HEK293 (cell line): ENCODE data around the gene GALNTL6.

ENCODE experiments used
- BCL6B ChIP-seq: fragments of 450-650 bp; formaldehyde crosslinking; IDR thresholded peaks from 2 replicates; pipeline ENCODE4 v1.5.1; 2017; ENCODE audit warnings: missing biosample characterization, missing genetic modification characterization
- OSR2 ChIP-seq: fragments of 450-650 bp; formaldehyde crosslinking; IDR thresholded peaks from 2 replicates; pipeline ENCODE4 v1.5.1; 2016; ENCODE audit warnings: missing biosample characterization, missing genetic modification characterization
- REPIN1 ChIP-seq: fragments of 450-650 bp; formaldehyde crosslinking; IDR thresholded peaks from 2 replicates; pipeline ENCODE4 v1.5.1; 2017; ENCODE audit warnings: missing biosample characterization, missing genetic modification characterization, low read depth
- SCRT1 ChIP-seq: fragments of 450-650 bp; formaldehyde crosslinking; IDR thresholded peaks from 2 replicates; pipeline ENCODE4 v1.5.1; 2016; ENCODE audit warnings: missing biosample characterization, missing genetic modification characterization, borderline replicate concordance
- YY2 ChIP-seq: fragments of 450-650 bp; formaldehyde crosslinking; IDR thresholded peaks from 2 replicates; pipeline ENCODE4 v1.5.1; 2016; ENCODE audit warnings: missing biosample characterization, missing genetic modification characterization
- ZNF19 ChIP-seq: fragments of 450-650 bp; formaldehyde crosslinking; IDR thresholded peaks from 2 replicates; pipeline ENCODE4; 2016; ENCODE audit warnings: missing biosample characterization, missing genetic modification characterization, low read depth
- ZNF23 ChIP-seq: fragments of 450-650 bp; formaldehyde crosslinking; IDR thresholded peaks from 2 replicates; pipeline ENCODE4 v1.5.1; 2016; ENCODE audit warnings: missing biosample characterization, missing genetic modification characterization, borderline replicate concordance
- ZNF248 ChIP-seq: fragments of 450-650 bp; formaldehyde crosslinking; IDR thresholded peaks from 2 replicates; pipeline ENCODE4 v1.5.1; 2017; ENCODE audit warnings: missing biosample characterization, missing genetic modification characterization
- ZNF302 ChIP-seq: fragments of 450-650 bp; formaldehyde crosslinking; IDR thresholded peaks from 2 replicates; pipeline ENCODE4 v1.5.1; 2016; ENCODE audit warnings: missing biosample characterization, missing genetic modification characterization, low read depth
- ZNF398 ChIP-seq: fragments of 450-650 bp; formaldehyde crosslinking; IDR thresholded peaks from 2 replicates; pipeline ENCODE4 v1.5.1; 2017; ENCODE audit warnings: missing biosample characterization, missing genetic modification characterization
- ZNF426 ChIP-seq: fragments of 450-650 bp; formaldehyde crosslinking; IDR thresholded peaks from 2 replicates; pipeline ENCODE4 v1.5.1; 2017; ENCODE audit warnings: missing biosample characterization, missing genetic modification characterization, mild to moderate bottlenecking, inconsistent platforms, moderate library complexity
- ZNF610 ChIP-seq: fragments of 450-650 bp; formaldehyde crosslinking; IDR thresholded peaks from 2 replicates; pipeline ENCODE4 v1.5.1; 2016; ENCODE audit warnings: missing biosample characterization, missing genetic modification characterization, borderline replicate concordance
- ZNF623 ChIP-seq: fragments of 450-650 bp; formaldehyde crosslinking; IDR thresholded peaks from 2 replicates; pipeline ENCODE4 v1.5.1; 2016; ENCODE audit warnings: missing biosample characterization, missing genetic modification characterization
- ZNF624 ChIP-seq: fragments of 450-650 bp; formaldehyde crosslinking; IDR thresholded peaks from 2 replicates; pipeline ENCODE4 v1.5.1; 2017; ENCODE audit warnings: missing biosample characterization, missing genetic modification characterization
- ZNF76 ChIP-seq: fragments of 450-650 bp; formaldehyde crosslinking; IDR thresholded peaks from 2 replicates; pipeline ENCODE4; 2016; ENCODE audit warnings: low read depth, missing biosample characterization, missing genetic modification characterization, borderline replicate concordance
- ZNF837 ChIP-seq: fragments of 450-650 bp; formaldehyde crosslinking; IDR thresholded peaks from 2 replicates; pipeline ENCODE4 v1.5.1; 2016; ENCODE audit warnings: missing biosample characterization, missing genetic modification characterization
- ZNF843 ChIP-seq: fragments of 450-650 bp; formaldehyde crosslinking; IDR thresholded peaks from 2 replicates; pipeline ENCODE4 v1.5.1; 2016; ENCODE audit warnings: missing biosample characterization, missing genetic modification characterization
- ZSCAN16 ChIP-seq: fragments of 450-650 bp; formaldehyde crosslinking; IDR thresholded peaks from 2 replicates; pipeline ENCODE4 v1.5.1; 2016; ENCODE audit warnings: missing biosample characterization, missing genetic modification characterization
- TF ChIP-seq, protein P1 (sequence below): fragments of 450-650 bp; formaldehyde crosslinking; IDR thresholded peaks from 2 replicates; pipeline ENCODE4 v1.5.1; 2016; ENCODE audit warnings: missing biosample characterization, missing genetic modification characterization
- TF ChIP-seq, protein P2 (sequence below): fragments of 450-650 bp; formaldehyde crosslinking; IDR thresholded peaks from 2 replicates; pipeline ENCODE4 v1.5.1; 2016; ENCODE audit warnings: missing biosample characterization, missing genetic modification characterization
- TF ChIP-seq, protein P3 (sequence below): fragments of 450-650 bp; formaldehyde crosslinking; IDR thresholded peaks from 2 replicates; pipeline ENCODE4 v1.5.1; 2016; ENCODE audit warnings: missing biosample characterization, missing genetic modification characterization
- TF ChIP-seq, protein P4 (sequence below): fragments of 450-650 bp; IDR thresholded peaks from 2 replicates; pipeline ENCODE4 v1.5.1; 2018; ENCODE audit warnings: missing biosample characterization, mild to moderate bottlenecking, missing genetic modification characterization
- TF ChIP-seq, protein P5 (sequence below): fragments of 450-650 bp; formaldehyde crosslinking; conservative IDR thresholded peaks from 2 replicates; pipeline ENCODE4 v1.5.1; 2016; ENCODE audit warnings: low read depth, missing biosample characterization, missing genetic modification characterization

The GALNTL6 gene

DNA sequence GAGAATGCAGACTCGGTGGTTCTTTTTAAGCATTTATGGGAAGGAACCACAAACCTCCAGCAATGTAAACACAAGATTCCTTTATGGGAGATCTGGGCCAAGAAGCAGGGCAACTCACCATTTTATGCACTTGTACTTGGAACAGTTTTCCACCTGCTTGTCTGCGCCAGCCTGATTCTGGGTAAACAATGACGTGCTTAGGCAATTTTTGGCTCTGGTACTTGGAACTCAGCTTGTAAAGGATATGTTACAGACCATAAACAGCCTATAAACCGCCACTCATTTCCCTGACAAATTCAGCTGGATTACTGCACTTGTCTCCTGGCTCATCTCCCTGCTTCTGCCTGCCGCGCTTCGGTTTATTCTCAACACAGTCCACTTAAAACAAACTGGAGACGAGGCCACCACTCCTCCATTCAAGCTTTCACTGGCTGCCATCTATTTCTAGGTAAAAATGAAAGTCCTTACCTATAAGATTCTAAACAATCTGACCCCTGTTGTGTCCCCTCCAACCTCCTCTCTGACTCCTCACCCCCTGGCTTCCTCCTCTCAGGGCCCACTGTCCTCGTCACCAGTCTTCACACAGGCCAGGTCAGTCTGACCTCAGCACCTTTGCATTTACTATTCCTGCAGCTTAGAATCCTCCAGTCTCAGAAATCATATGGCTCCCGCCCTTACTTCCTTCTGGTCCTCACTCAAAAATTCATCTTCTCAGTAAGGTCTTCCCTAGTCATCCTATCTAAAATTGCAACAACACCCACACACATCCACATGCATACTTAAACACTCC, 1149.6 kb downstream of the GALNTL6 start (continued):
- TF ChIP-seq BCL6B (tag by site-specific recombination) (no peak), ZNF302 (tag by site-specific recombination) (no peak), ZNF19 (tag by site-specific recombination) (no peak), ZNF843 (tag by site-specific recombination) (peak; percentile 99), SCRT1 (peak; percentile 73), YY2 (tag by site-specific recombination) (no peak), ZSCAN16 (tag by site-specific recombination) (no peak), ZNF623 (no peak), ZNF837 (tag by site-specific recombination) (no peak), ZNF624 (tag by site-specific recombination) (no peak), ZNF610 (tag by site-specific recombination) (peak; percentile 90), ZNF23 (tag by site-specific recombination) (no peak), REPIN1 (tag by site-specific recombination) (no peak), ZNF398 (tag by site-specific recombination) (0 out of 2 replicates have a peak, but pooled peaks have one; percentile 17), ZNF426 (tag by site-specific recombination) (no peak), ZNF76 (tag by site-specific recombination) (peak; percentile 45; the same call in 1 of the 2 replicates), OSR2 (tag by site-specific recombination) (peak; percentile 90), ZNF248 (tag by site-specific recombination) (no peak)
- TF ChIP-seq, protein P1, sequence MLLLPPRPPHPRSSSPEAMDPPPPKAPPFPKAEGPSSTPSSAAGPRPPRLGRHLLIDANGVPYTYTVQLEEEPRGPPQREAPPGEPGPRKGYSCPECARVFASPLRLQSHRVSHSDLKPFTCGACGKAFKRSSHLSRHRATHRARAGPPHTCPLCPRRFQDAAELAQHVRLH (tag by site-specific recombination), result peak; percentile 86
- TF ChIP-seq, protein P2, sequence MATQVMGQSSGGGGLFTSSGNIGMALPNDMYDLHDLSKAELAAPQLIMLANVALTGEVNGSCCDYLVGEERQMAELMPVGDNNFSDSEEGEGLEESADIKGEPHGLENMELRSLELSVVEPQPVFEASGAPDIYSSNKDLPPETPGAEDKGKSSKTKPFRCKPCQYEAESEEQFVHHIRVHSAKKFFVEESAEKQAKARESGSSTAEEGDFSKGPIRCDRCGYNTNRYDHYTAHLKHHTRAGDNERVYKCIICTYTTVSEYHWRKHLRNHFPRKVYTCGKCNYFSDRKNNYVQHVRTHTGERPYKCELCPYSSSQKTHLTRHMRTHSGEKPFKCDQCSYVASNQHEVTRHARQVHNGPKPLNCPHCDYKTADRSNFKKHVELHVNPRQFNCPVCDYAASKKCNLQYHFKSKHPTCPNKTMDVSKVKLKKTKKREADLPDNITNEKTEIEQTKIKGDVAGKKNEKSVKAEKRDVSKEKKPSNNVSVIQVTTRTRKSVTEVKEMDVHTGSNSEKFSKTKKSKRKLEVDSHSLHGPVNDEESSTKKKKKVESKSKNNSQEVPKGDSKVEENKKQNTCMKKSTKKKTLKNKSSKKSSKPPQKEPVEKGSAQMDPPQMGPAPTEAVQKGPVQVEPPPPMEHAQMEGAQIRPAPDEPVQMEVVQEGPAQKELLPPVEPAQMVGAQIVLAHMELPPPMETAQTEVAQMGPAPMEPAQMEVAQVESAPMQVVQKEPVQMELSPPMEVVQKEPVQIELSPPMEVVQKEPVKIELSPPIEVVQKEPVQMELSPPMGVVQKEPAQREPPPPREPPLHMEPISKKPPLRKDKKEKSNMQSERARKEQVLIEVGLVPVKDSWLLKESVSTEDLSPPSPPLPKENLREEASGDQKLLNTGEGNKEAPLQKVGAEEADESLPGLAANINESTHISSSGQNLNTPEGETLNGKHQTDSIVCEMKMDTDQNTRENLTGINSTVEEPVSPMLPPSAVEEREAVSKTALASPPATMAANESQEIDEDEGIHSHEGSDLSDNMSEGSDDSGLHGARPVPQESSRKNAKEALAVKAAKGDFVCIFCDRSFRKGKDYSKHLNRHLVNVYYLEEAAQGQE, result no peak
- TF ChIP-seq, protein P3, sequence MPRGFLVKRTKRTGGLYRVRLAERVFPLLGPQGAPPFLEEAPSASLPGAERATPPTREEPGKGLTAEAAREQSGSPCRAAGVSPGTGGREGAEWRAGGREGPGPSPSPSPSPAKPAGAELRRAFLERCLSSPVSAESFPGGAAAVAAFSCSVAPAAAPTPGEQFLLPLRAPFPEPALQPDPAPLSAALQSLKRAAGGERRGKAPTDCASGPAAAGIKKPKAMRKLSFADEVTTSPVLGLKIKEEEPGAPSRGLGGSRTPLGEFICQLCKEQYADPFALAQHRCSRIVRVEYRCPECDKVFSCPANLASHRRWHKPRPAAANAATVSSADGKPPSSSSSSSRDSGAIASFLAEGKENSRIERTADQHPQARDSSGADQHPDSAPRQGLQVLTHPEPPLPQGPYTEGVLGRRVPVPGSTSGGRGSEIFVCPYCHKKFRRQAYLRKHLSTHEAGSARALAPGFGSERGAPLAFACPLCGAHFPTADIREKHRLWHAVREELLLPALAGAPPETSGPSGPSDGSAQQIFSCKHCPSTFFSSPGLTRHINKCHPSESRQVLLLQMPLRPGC (tag by site-specific recombination), result peak; percentile 93
- TF ChIP-seq, protein P4, sequence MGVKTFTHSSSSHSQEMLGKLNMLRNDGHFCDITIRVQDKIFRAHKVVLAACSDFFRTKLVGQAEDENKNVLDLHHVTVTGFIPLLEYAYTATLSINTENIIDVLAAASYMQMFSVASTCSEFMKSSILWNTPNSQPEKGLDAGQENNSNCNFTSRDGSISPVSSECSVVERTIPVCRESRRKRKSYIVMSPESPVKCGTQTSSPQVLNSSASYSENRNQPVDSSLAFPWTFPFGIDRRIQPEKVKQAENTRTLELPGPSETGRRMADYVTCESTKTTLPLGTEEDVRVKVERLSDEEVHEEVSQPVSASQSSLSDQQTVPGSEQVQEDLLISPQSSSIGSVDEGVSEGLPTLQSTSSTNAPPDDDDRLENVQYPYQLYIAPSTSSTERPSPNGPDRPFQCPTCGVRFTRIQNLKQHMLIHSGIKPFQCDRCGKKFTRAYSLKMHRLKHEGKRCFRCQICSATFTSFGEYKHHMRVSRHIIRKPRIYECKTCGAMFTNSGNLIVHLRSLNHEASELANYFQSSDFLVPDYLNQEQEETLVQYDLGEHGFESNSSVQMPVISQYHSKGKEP (tag by site-specific recombination), result peak; percentile 78
- TF ChIP-seq, protein P5, sequence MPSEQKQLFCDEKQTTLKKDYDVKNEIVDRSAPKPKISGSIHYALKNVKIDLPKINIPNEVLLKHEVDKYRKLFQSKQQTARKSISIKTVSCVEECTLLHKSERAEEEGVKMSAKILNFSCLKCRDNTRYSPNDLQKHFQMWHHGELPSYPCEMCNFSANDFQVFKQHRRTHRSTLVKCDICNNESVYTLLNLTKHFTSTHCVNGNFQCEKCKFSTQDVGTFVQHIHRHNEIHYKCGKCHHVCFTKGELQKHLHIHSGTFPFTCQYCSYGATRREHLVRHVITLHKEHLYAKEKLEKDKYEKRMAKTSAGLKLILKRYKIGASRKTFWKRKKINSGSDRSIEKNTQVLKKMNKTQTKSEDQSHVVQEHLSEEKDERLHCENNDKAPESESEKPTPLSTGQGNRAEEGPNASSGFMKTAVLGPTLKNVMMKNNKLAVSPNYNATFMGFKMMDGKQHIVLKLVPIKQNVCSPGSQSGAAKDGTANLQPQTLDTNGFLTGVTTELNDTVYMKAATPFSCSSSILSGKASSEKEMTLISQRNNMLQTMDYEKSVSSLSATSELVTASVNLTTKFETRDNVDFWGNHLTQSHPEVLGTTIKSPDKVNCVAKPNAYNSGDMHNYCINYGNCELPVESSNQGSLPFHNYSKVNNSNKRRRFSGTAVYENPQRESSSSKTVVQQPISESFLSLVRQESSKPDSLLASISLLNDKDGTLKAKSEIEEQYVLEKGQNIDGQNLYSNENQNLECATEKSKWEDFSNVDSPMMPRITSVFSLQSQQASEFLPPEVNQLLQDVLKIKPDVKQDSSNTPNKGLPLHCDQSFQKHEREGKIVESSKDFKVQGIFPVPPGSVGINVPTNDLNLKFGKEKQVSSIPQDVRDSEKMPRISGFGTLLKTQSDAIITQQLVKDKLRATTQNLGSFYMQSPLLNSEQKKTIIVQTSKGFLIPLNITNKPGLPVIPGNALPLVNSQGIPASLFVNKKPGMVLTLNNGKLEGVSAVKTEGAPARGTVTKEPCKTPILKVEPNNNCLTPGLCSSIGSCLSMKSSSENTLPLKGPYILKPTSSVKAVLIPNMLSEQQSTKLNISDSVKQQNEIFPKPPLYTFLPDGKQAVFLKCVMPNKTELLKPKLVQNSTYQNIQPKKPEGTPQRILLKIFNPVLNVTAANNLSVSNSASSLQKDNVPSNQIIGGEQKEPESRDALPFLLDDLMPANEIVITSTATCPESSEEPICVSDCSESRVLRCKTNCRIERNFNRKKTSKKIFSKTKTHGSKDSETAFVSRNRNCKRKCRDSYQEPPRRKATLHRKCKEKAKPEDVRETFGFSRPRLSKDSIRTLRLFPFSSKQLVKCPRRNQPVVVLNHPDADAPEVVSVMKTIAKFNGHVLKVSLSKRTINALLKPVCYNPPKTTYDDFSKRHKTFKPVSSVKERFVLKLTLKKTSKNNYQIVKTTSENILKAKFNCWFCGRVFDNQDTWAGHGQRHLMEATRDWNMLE, result 0 out of 2 replicates have a peak, but pooled peaks have one; percentile 19
